Measurements from ENCODE around the gene HPX.

DNA sequence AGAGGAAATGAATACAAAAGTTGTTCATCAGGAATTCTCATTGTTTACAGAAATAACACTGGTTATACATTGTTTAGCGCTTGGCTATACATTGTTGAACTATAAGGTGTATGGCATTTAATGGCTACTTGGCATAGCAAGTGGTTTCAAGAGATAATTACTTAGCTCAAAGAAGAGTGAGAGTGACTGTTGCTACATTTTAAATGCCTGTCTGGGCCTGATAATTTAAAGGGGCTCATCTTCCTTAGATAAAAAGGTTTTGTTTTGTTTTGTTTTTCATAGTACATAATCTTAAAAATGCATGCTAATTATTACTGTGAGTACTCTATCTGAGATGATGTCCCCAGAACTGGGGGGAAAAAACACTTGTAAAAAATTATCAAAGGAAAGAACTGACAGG is 52.0 kb downstream of the HPX start:
- TF ChIP-seq RAD51 (IDR thresholded peaks at IDR 0.05; ENCODE audit: borderline replicate concordance), result no peak
- no peak for TF ChIP-seq HNRNPL (IDR thresholded peaks at IDR 0.05; ENCODE audit: low read depth, low read length)
- TF ChIP-seq ZNF713 (CRISPR knock-in tag; IDR thresholded peaks at IDR 0.05), result no peak
- TF ChIP-seq ZNF674 (CRISPR knock-in tag; IDR thresholded peaks at IDR 0.05; ENCODE audit: low read depth), result no peak
- no peak for TF ChIP-seq ZFP82 (CRISPR knock-in tag; IDR thresholded peaks at IDR 0.05; ENCODE audit: borderline replicate concordance)
- TF ChIP-seq IKZF1 (IDR thresholded peaks at IDR 0.05), result no peak
- TF ChIP-seq SMAD3 (CRISPR knock-in tag; IDR thresholded peaks at IDR 0.05), result no peak

All from HepG2 (cell line).